DND-41 (cell line): ENCODE measurements around the gene THOP1.

Experiments
- ATAC-seq: fragments of 200-7000 bp; cut with Tn5 transposase; 3 replicates; pipeline ENCODE4 v1.9.1; 2021; ENCODE audit warnings: low read depth; ENCODE audit not compliant: insufficient read depth
- DNase-seq: peaks from one replicate; pipeline ENCODE4 v3.0.0-alpha.2; 2020
- H2AFZ ChIP-seq: 2 replicates; pipeline ENCODE4 v1.6.0; 2012; ENCODE audit warnings: low read depth, low read length
- H3K27ac ChIP-seq: 2 replicates; pipeline ENCODE4 v1.5.1; 2012; ENCODE audit warnings: low read length, inconsistent platforms
- H3K27me3 ChIP-seq: fragments of 200-600 bp; sonication (generic); 2 replicates; pipeline ENCODE4 v1.6.0; 2012; ENCODE audit warnings: low read length, mild to moderate bottlenecking, inconsistent platforms; ENCODE audit not compliant: insufficient read depth, poor library complexity
- H3K36me3 ChIP-seq: 2 replicates; pipeline ENCODE4 v1.5.1; 2012; ENCODE audit warnings: low read length, inconsistent platforms; ENCODE audit not compliant: insufficient read depth
- H3K4me1 ChIP-seq: 2 replicates; pipeline ENCODE4 v1.5.1; 2012; ENCODE audit warnings: mild to moderate bottlenecking, low read length; ENCODE audit not compliant: insufficient read depth
- H3K4me2 ChIP-seq: 2 replicates; pipeline ENCODE4 v1.6.0; 2012; ENCODE audit warnings: mild to moderate bottlenecking, moderate library complexity, low read length, inconsistent platforms; ENCODE audit not compliant: insufficient read depth
- H3K4me3 ChIP-seq, 2 experiments: fragments of 200-600 bp in 1 of 2; shearing (Covaris generic) in 1 of 2; 2 replicates each; pipeline ENCODE4 v1.5.1; 2012 to 2016; ENCODE audit warnings: inconsistent platforms in 2 of 2, low read length in 2 of 2, mild to moderate bottlenecking in 2 of 2, low read depth in 1 of 2, moderate library complexity in 1 of 2
- H3K79me2 ChIP-seq: 2 replicates; pipeline ENCODE4 v1.6.0; 2012; ENCODE audit warnings: low read length, inconsistent platforms; ENCODE audit not compliant: insufficient read depth
- H3K9ac ChIP-seq: 2 replicates; pipeline ENCODE4 v1.6.0; 2012; ENCODE audit warnings: low read depth, mild to moderate bottlenecking, inconsistent platforms, low read length, moderate library complexity
- H3K9me3 ChIP-seq: 2 replicates; pipeline ENCODE4 v1.5.1; 2012; ENCODE audit warnings: low read length, moderate library complexity, mild to moderate bottlenecking, inconsistent platforms; ENCODE audit not compliant: insufficient read depth, severe bottlenecking
- H4K20me1 ChIP-seq: 2 replicates; pipeline ENCODE4 v1.6.0; 2012; ENCODE audit warnings: low read length; ENCODE audit not compliant: insufficient read depth
- CTCF ChIP-seq: IDR thresholded peaks from 2 replicates; pipeline ENCODE4 v1.5.1; 2012; ENCODE audit warnings: borderline replicate concordance, low read length, moderate library complexity, mild to moderate bottlenecking; ENCODE audit not compliant: poor library complexity, severe bottlenecking; ENCODE audit errors: extremely low read depth
- EZH2 ChIP-seq: IDR thresholded peaks from 3 replicates; pipeline ENCODE4 v1.6.1; 2012; ENCODE audit warnings: borderline replicate concordance, low read depth, mild to moderate bottlenecking, moderate library complexity, low read length, inconsistent platforms; ENCODE audit not compliant: severe bottlenecking

The THOP1 gene

DNA sequence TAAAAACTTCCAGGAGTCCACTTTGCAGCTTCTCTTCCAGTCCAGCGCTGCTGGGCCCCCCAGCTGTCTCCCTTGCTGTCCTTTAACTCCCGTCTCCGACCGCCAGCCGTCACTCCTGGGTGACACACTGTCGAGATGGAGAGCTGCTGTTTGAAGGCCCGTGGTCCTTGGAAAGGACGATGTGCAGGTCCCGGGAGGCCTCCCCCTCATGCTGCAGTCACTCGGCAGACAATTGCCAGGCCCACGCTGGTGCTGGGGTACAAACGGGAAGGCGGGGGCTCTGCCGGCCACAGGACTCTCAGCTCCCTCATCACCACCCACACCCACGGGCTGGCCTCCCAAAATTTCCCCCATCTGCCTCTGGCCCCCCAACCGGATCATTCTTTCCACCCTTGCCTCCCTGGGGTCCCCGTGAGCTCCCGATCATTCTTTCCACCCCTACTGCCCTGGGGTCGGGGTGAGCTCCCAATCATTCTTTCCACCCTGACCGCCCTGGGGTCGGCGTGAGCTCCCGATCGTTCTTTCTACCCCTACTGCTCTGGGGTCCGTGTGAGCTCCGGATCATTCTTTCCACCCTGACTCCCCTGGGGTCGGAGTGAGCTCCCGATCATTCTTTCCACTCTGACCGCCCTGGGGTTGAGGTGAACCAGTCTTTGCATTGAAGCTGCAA is 18.3 kb downstream of the THOP1 start:
- ATAC-seq (no peak), DNase-seq (no peak)
- Histone ChIP-seq H3K4me1 (no peaks in the 10 kb centered on the region), H3K9me3 (no peaks in the 10 kb centered on the region), H3K27ac (no peak overlapping the region), H3K4me3 (no peak overlapping the region), H3K36me3 (peaks cover 93% of the 10 kb centered on the region), H3K4me2 (no peak overlapping the region), H4K20me1 (peaks cover 36% of the 10 kb centered on the region), H3K27me3 (no peaks in the 10 kb centered on the region), H2AFZ (no peak overlapping the region), H3K79me2 (peaks cover 8% of the 10 kb centered on the region; the same call in 1 of the 2 replicates), H3K9ac (no peak overlapping the region)
- TF ChIP-seq EZH2 (no peak), CTCF (no peak)

DNA sequence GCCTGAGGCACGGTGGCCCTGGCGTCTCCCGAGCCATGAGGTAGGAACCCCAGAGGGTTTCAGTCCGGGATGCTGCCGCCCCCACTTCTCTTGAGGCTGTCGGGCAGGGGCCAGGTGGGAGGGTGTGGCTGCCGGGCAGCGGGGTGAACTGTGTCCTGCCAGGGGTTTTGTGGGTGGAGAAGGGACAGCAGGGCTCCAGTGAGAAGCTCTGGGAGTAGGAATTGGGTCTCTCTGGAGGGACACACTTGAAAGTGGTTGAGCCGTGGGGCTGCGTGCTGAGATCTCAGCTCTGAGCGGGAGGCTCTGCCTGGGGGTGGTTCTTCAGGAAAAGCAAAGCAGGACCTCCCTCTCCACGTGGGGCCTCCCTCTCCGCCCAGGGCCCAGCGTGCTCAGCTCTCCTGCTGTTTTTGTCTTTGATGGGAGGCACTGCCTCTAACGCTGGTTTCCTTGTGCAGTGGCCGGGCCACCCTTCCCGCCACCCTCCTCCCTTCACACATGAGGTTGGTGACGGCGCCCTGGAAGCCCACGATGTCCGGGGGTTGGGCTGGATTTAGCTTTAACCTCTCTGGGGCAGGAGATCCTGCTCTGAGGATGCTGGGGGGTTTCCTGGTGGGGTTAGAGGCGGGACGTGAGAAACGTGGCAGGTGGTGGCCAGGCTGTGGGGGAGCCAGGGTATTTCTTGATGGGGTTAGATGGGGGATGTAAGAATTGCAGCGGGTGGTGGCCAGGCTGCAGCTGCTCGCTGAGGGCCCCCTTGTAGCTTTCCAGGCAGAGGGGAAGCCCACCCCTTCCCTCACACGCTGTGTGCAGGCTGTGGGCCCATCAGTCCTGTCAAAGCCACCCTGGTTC is 19.1 kb downstream of the THOP1 start:
- Histone ChIP-seq H3K4me2 (no peak overlapping the region), H3K36me3 (peaks cover 93% of the 10 kb centered on the region)
- ATAC-seq: no peak

GRCh38 chr19:2805261-2805900 is 20.1 kb downstream of the THOP1 start:
- Histone ChIP-seq H3K9me3 (no peaks in the 10 kb centered on the region), H3K4me1 (no peaks in the 10 kb centered on the region), H3K36me3 (peaks cover 94% of the 10 kb centered on the region), H3K4me2 (no peak overlapping the region), H2AFZ (no peak overlapping the region), H3K27ac (no peak overlapping the region), H3K4me3 (no peak overlapping the region), H3K27me3 (no peaks in the 10 kb centered on the region), H3K79me2 (peaks cover 8% of the 10 kb centered on the region; the same call in 1 of the 2 replicates), H3K9ac (no peak overlapping the region), H4K20me1 (peaks cover 36% of the 10 kb centered on the region)
- no peak for ATAC-seq
- TF ChIP-seq CTCF: no peak
- no peak for TF ChIP-seq EZH2
- no peak for DNase-seq

More for the DNA sequence above, 19.1 kb downstream of the THOP1 start:
- H3K79me2 ChIP-seq: peaks cover 8% of the 10 kb centered on the region; the same call in 1 of the 2 replicates
- no peak overlapping the region for H2AFZ ChIP-seq
- H3K27ac ChIP-seq: peak overlapping the region; percentile 26; the same call in 1 of the 2 replicates
- no peak for TF ChIP-seq CTCF
- no peak for TF ChIP-seq EZH2
- no peaks in the 10 kb centered on the region for H3K27me3 ChIP-seq
- H3K4me1 ChIP-seq: no peaks in the 10 kb centered on the region
- H4K20me1 ChIP-seq: peaks cover 36% of the 10 kb centered on the region
- no peak for DNase-seq
- H3K9me3 ChIP-seq: no peaks in the 10 kb centered on the region
- no peak overlapping the region for H3K4me3 ChIP-seq
- no peak overlapping the region for H3K9ac ChIP-seq
